Muscle layer of colon (tissue), 2 donors: ENCODE measurements around the gene STAB1.

Experiments used
- H3K27ac ChIP-seq: one replicate; pipeline ENCODE4 v1.7.0; 2013; ENCODE audit warnings: low read depth, mild to moderate bottlenecking, low read length, moderate library complexity
- H3K27me3 ChIP-seq, 2 donors: one replicate each; pipeline ENCODE4 v1.7.0; 2013; ENCODE audit warnings: low read length in 2 of 2, mild to moderate bottlenecking in 2 of 2; ENCODE audit not compliant: insufficient read depth in 2 of 2, control insufficient read depth in 1 of 2
- H3K36me3 ChIP-seq: one replicate; pipeline ENCODE4 v1.7.0; 2013; ENCODE audit warnings: mild to moderate bottlenecking, low read length; ENCODE audit not compliant: insufficient read depth
- H3K4me1 ChIP-seq: one replicate; pipeline ENCODE4 v1.7.0; 2013; ENCODE audit warnings: mild to moderate bottlenecking, low read length; ENCODE audit not compliant: insufficient read depth
- H3K4me3 ChIP-seq, 2 donors: one replicate each; pipeline ENCODE4 v1.7.0; 2013; ENCODE audit warnings: low read length in 2 of 2, low read depth in 1 of 2, mild to moderate bottlenecking in 1 of 2, moderate library complexity in 1 of 2
- H3K9ac ChIP-seq: one replicate; pipeline ENCODE4 v1.7.0; 2013; ENCODE audit warnings: low read length
- H3K9me3 ChIP-seq: one replicate; pipeline ENCODE4 v1.7.0; 2013; ENCODE audit warnings: mild to moderate bottlenecking, low read length
- donor health status: abdominal sarcoma.
- donor health status: Adenocarcinoma of cecum.

STAB1 gene

GRCh38 chr3:52537165-52537620 is 42.1 kb downstream of the STAB1 start:
- Histone ChIP-seq H3K9me3 (no peaks in the 10 kb centered on the region), H3K27ac (peak overlapping the region; percentile 91), H3K4me1 (peaks cover 37% of the 10 kb centered on the region), H3K27me3 (no peaks in the 10 kb centered on the region), H3K4me3 (peak overlapping the region; percentile 74 to 84), H3K9ac (peak overlapping the region; percentile 47), H3K36me3 (peaks cover 5% of the 10 kb centered on the region)

GRCh38 chr3:52537726-52538421 is 42.7 kb downstream of the STAB1 start:
- H3K4me3 ChIP-seq = peak overlapping the region; percentile 74 to 84
- peaks cover 33% of the 10 kb centered on the region for H3K4me1 ChIP-seq
- H3K36me3 ChIP-seq = peaks cover 5% of the 10 kb centered on the region
- no peaks in the 10 kb centered on the region for H3K9me3 ChIP-seq
- H3K27me3 ChIP-seq = no peaks in the 10 kb centered on the region
- H3K9ac ChIP-seq = peak overlapping the region; percentile 47
- peak overlapping the region; percentile 91 for H3K27ac ChIP-seq

DNA sequence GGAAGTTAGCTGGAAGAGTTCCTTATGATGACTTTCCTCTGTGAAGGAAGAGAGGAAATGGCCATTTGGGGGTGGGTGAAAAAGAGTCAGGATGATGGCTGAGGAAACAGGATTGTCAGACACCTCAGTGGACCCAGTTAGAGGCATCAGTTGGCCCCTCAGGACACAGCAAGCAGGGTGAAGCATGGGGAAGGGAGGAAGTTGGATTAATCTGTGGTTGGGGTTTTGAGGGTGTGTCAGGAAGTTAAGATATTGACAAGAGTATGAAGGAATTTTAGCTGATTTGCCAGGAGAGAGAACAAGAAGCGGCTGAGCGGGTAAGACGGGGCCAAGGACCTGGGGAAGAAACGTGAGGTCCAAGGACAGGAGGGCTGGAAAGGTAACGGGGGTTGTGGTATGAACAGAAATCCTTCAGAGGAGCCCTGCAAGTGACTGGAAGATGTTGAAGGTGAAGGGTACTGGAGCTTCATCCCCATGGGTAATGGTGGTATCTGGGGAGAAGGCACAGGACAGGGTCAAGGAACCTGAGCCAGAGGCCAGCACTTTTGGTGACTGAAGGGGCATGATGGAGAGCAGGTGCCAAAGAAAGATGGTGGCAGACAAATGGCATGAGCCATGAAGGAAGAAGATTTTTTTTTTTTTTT is 44.0 kb downstream of the STAB1 start:
- Histone ChIP-seq H3K9ac (no peak overlapping the region), H3K36me3 (peaks cover 5% of the 10 kb centered on the region), H3K27ac (no peak overlapping the region), H3K4me3 (no peak overlapping the region), H3K4me1 (peaks cover 33% of the 10 kb centered on the region), H3K9me3 (no peaks in the 10 kb centered on the region), H3K27me3 (no peaks in the 10 kb centered on the region)

- Histone ChIP-seq H3K4me3 (no peak overlapping the region), H3K9ac (no peak overlapping the region), H3K36me3 (peaks cover 5% of the 10 kb centered on the region), H3K27me3 (no peaks in the 10 kb centered on the region), H3K4me1 (peaks cover 21% of the 10 kb centered on the region), H3K9me3 (no peaks in the 10 kb centered on the region), H3K27ac (no peak overlapping the region)
Observed at GRCh38 chr3:52541050-52541449, 45.9 kb downstream of the STAB1 start.

GRCh38 chr3:52544937-52545336 is 49.8 kb downstream of the STAB1 start:
- no peak overlapping the region for H3K9ac ChIP-seq
- peaks cover 27% of the 10 kb centered on the region for H3K36me3 ChIP-seq
- no peaks in the 10 kb centered on the region for H3K9me3 ChIP-seq

DNA sequence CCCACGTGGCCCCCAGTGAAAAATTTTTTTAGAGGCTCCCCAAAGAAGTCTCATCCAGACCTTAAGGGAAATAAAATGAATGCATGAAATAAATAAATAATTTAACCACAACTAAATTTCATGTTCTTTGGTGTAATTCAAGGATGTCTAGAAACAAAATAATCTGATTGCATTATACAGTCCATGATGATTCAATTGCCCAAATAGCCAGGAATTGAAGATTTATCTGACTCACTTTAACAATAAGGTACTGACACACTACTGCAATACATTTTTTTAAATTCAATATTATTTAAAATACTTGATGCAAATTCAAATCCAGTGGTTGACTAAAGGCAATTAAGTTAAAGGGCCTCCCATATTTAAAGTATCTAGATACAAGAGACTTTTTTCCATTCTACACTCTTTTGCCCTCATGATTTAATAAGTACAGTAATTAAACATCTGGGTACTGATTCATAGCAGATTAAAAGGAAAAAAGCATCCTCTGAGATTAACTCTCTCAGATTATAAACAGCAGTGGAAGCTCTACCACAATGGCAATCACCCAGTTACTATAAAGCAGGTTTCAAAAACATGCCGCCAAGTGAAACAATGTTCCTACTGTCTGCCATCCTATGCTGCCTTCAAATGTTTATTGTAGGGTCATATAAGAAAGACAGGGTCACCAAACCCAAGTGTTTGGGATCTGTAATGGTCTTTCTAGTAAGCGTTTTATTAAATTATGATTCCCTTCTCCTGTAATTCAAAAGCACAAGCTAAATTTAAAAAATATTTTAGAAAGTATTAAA is 51.2 kb downstream of the STAB1 start:
- Histone ChIP-seq H3K9ac (no peak overlapping the region), H3K27ac (no peak overlapping the region), H3K27me3 (no peaks in the 10 kb centered on the region), H3K4me3 (no peak overlapping the region), H3K4me1 (no peaks in the 10 kb centered on the region), H3K9me3 (no peaks in the 10 kb centered on the region), H3K36me3 (peaks cover 36% of the 10 kb centered on the region)

More at GRCh38 chr3:52544937-52545336, 49.8 kb downstream of the STAB1 start:
- Histone ChIP-seq H3K27me3 (no peaks in the 10 kb centered on the region), H3K4me1 (no peaks in the 10 kb centered on the region), H3K4me3 (no peak overlapping the region), H3K27ac (no peak overlapping the region)

- Histone ChIP-seq H3K9ac (no peak overlapping the region), H3K27ac (no peak overlapping the region), H3K4me1 (no peaks in the 10 kb centered on the region), H3K9me3 (no peaks in the 10 kb centered on the region), H3K27me3 (no peaks in the 10 kb centered on the region), H3K36me3 (peaks cover 37% of the 10 kb centered on the region), H3K4me3 (no peak overlapping the region)
Observed at GRCh38 chr3:52547143-52547542, 52.0 kb downstream of the STAB1 start.

GRCh38 chr3:52551118-52551517 is 56.0 kb downstream of the STAB1 start:
- no peak overlapping the region for H3K4me3 ChIP-seq
- no peak overlapping the region for H3K27ac ChIP-seq
- no peaks in the 10 kb centered on the region for H3K27me3 ChIP-seq
- no peak overlapping the region for H3K9ac ChIP-seq
- peaks cover 55% of the 10 kb centered on the region for H3K36me3 ChIP-seq
- no peaks in the 10 kb centered on the region for H3K4me1 ChIP-seq
- no peaks in the 10 kb centered on the region for H3K9me3 ChIP-seq

GRCh38 chr3:52552089-52552488 is 57.0 kb downstream of the STAB1 start:
- H3K4me1 ChIP-seq = no peaks in the 10 kb centered on the region
- no peak overlapping the region for H3K4me3 ChIP-seq
- H3K9me3 ChIP-seq = no peaks in the 10 kb centered on the region
- no peaks in the 10 kb centered on the region for H3K27me3 ChIP-seq
- peaks cover 56% of the 10 kb centered on the region for H3K36me3 ChIP-seq
- H3K9ac ChIP-seq = no peak overlapping the region
- no peak overlapping the region for H3K27ac ChIP-seq

- no peaks in the 10 kb centered on the region for H3K9me3 ChIP-seq
- H3K9ac ChIP-seq = no peak overlapping the region
- H3K36me3 ChIP-seq = peaks cover 53% of the 10 kb centered on the region
Observed at GRCh38 chr3:52554026-52554755, 59.1 kb downstream of the STAB1 start.

GRCh38 chr3:52555056-52555455 is 59.9 kb downstream of the STAB1 start:
- H3K4me1 ChIP-seq = no peaks in the 10 kb centered on the region
- no peak overlapping the region for H3K27ac ChIP-seq
- no peaks in the 10 kb centered on the region for H3K9me3 ChIP-seq
- peaks cover 57% of the 10 kb centered on the region for H3K36me3 ChIP-seq
- no peak overlapping the region for H3K4me3 ChIP-seq
- no peak overlapping the region for H3K9ac ChIP-seq
- no peaks in the 10 kb centered on the region for H3K27me3 ChIP-seq

More at GRCh38 chr3:52554026-52554755, 59.1 kb downstream of the STAB1 start:
- no peak overlapping the region for H3K4me3 ChIP-seq
- H3K27me3 ChIP-seq = no peaks in the 10 kb centered on the region
- H3K4me1 ChIP-seq = no peaks in the 10 kb centered on the region
- no peak overlapping the region for H3K27ac ChIP-seq
